ENCODE measurements around the gene TMEM171.

TMEM171 gene

DNA sequence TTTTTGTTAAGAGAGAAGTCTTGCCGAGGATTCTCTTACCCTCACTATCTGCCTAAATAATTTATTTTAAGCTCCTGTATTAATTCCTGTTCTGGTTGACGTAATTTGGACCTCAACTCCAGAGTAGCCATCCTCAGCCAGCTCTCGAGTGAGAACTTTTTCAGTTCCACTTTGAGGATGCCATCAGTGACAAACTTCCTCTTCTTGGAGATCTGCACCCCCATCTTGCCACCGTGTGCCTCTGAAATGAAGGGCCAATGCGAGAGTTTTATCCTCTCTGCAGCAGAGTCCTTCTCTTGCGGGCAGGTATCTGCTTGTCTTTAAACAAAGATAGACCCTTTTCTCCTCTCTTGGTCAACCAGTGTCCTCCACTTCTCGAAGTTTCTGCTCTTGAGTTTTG is 33.1 kb downstream of the TMEM171 start:
- no peak for DNase-seq

DNA sequence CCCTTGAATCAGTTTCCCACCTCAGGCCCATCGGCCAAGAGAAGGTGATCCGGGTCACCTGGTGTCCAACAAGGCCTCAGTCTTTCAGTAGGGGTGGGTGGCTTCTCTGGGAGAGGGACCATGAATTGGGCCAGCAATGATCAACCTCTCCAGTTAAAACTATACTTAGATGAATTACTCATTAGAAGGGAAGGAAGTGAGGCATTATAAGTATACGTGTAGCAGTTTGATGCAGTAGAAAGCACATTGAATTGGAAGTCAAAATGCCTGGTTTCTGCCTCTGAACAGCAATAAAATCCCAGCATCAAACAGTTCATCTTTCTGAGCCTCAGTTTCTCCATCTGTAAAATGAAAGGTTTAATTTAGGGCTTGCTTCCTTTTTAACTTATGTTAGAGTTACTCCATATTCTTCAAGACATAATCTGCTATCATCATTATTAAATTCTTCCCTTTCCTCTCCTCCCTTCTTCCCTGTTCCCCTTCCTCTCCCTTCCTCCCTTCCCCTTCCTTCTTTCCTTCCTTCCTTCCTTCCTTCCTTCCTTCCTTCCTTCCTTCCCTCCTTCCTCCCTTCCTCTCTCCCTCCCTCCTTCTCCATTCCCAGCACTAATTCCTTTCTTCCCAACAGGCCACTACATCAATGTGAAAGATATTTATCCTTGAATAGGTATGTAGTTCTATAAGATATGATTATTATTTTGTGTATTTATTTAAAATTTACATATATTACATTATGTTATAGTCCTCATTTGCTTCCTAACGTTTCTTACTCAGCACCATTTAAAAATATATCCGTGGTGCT is 34.0 kb downstream of the TMEM171 start:
- DNase-seq, result no peak

DNA sequence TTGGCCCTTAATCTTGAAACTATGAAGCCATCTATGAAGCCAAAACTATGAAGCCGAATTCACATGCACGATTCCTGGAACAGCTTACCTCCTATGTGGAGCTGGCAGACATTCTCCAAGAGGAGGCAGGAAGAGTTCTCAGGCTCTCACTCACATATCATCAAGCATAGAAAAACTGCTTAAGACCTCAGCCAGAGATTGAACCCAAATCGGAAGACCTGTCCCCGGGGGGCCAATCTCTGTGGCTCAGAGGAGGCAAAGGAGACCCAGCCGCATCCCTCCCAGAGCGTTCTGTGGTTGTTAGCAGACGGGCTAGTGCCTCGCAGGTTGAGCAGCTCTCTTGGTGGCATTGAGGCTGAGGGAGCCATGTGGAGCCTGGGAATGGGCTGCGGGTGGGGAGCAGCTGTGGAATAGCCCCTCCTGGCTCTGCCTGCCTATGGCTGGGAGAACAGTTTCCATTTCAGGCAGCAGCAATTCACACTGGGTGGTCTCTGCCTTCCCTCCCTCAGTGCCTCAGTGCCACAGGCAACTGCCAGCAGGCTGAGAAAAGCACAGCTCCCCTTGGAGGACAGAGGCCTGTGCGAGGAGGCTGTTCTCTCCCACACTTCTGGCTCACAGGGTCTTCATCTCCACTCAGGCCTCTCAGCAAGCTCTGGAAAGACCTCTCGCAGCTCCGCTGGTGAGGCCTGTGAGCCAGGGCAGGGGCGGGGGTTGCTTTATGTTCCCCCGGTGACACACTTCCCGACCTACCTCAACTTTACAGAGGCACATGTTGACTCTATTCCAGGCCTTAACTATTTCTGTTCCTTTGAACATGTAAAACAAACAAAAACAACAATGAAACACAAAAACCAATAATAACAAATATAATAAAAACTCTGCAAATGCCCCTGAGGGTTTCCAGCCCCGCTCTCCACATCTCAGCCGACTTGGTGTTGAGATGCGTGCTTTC is 35.2 kb downstream of the TMEM171 start:
- no peak for DNase-seq

DNA sequence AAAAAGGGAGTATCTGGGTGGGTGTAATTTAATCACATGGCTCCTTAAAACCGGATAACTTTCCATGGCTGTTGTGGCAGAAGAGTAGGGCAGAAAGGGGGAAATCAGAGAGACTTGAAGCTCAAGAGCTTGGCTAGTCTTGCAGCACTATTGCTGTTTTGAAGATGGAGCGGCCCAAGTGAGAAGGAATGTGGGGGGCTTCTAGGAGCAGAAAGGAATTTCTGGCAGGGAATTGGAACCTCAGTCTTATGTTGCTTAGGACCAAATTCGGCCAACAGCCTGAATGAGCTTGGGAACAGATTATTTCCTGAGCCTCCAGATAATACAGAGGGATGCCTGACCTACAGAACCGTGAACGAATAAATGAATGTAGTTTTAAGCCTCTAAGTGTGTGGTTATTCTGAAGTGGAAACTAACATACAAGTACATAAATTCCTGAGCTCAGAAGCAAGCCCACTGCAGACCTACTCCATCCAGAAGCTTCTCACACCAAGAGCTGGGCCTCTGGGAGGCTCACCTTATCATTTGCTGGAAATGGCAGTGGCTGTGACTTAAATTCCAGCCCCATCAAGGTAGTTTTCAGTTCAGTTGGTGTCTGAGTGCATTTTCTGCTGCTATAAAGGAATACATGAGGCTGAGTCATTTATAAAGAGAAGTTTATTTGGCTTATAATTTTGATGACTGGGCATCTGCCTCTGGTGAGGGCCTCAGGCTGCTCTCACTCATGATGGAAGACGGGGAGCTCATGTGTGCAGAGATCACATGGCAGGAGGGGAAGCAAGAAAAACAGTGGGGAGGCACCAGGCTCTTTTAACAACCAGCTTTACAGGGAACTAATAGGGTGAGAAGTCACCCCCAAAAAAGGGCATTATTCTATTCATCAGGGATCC is 37.3 kb downstream of the TMEM171 start:
- no peak for DNase-seq

DNA sequence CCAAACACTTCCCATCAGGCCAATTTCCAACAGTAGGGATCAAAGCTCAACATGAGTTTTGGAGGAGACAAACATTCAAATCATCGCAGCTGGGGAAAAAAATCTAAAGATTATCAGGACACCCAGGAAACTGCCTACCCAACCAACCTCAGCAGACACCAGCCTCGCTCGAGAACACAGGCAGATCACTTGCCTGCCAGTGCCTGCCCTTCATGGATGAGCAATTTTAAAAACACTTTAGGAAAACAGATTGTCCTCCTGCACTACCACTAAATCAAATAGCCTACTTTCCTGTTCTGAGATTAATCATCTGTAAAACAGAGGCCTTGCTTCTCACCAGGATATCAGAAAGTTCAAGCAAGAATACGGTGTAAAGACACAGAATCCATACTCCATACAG is 37.9 kb downstream of the TMEM171 start:
- no peak for DNase-seq

DNA sequence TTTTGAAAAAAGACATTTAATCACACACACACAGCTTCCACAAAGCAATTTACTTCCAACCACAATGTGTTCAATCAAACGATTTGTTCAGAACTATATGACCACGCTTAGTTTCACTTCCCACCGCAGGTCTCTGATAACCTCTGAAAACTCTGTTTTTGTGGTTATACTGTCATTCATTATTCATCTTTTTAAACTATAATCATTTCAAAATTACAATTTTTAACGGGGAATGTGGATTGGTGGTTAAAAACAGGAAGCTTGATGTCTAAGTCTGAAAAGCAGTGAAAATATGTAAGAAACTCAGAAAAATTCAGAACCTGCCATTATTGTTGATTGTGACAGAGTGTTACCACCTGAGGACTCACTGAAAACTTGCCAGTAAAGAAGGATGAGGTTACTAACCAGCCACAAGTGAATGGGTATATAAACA is 39.9 kb downstream of the TMEM171 start:
- DNase-seq, result peak; percentile 82

DNA sequence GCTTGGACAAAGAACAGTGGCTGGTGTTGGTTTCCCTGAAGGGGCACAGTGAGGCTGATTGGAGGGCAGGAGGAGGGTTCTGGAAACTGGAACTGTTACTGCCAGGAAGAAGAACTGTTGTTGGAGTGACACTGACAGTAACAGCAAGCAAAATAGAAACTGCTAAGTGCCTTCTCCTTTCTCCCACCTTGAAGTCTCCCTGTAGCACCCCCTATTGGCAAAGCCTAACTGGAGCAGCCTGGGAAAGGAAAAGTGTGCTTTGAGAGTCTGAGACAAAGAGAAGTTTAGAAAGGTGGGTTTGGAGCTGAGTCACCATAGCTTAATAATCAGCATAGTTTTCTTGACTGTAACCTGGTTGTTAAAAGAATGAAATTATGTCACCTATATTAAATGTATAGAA is 50.1 kb downstream of the TMEM171 start:
- peak; percentile 11 for DNase-seq

DNA sequence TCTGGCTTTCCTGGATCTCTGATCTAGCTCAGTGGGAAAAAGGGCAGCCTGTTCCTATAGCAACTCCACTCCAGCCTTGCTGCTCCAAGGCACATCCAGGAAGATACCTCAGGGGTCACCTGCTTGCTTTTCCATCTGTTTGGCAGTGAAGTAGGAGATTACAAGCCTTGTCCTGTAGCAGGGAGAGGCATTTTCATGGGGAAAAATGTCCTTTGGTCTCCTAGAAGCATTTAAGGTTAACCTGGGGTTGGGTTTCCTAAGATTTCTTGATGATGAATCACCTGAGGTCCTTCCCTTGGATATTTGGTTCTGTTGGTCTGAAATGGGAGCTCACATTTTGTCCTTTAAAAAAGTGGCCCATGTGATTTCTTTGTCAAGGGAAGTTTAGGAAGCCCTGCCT is 51.1 kb downstream of the TMEM171 start:
- no peak for DNase-seq

DNA sequence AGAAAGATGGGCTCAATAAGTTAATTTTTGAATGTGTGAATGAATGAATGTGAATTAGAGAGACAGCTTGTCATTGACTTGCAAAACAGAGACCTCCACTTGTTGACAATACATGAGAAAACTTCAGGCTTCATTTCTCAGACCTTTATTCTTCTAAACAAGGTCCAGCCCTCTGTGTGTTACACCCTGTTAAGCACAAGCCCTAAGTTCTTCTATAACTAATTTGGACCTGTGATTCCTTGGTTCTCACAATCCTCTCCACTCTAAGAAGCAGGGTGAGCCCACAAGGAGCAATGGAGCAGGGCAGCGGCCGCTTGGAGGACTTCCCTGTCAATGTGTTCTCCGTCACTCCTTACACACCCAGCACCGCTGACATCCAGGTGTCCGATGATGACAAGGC is 52.6 kb downstream of the TMEM171 start, which contains the start of gene TMEM174:
Gene TMEM174 (plus strand): TSS at position 243 of the 400 bp plus-strand sequence. CDS start 51 bp downstream, at position 294.
- no peak for DNase-seq

DNA sequence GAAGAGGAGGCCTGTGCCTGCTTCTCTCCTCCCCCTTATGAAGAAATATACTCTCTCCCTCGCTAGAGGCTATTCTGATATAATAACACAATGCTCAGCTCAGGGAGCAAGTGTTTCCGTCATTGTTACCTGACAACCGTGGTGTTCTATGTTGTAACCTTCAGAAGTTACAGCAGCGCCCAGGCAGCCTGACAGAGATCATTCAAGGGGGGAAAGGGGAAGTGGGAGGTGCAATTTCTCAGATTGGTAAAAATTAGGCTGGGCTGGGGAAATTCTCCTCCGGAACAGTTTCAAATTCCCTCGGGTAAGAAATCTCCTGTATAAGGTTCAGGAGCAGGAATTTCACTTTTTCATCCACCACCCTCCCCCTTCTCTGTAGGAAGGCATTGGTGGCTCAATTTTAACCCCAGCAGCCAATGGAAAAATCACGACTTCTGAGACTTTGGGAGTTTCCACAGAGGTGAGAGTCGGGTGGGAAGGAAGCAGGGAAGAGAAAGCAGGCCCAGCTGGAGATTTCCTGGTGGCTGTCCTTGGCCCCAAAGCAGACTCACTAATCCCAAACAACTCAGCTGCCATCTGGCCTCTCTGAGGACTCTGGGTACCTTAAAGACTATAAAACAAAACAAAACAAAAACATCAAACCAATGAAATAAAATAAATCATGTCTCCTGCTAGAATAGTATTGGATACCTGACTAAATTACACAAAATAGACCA is 53.9 kb downstream of the TMEM171 start:
- no peak for DNase-seq

DNA sequence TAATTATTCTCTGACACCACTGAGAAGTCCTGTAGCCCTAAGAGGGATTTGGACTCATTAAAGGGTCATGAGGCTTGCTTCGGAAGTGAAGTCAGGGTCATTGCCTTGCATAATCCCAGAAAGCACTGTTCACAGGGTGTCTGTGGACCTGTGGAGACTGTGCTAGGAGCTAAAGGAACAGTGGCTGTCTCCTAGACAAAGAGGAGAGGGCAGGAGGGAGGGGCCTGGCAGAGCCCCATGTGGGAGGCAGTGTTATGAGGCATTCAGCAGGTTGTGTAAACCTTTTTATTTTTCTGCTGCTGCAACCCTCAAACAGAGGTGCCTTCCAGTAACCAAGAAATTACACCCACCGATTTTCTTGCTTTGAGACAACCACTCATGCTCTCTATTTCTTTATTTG is 55.9 kb downstream of the TMEM171 start:
- DNase-seq, result no peak

DNA sequence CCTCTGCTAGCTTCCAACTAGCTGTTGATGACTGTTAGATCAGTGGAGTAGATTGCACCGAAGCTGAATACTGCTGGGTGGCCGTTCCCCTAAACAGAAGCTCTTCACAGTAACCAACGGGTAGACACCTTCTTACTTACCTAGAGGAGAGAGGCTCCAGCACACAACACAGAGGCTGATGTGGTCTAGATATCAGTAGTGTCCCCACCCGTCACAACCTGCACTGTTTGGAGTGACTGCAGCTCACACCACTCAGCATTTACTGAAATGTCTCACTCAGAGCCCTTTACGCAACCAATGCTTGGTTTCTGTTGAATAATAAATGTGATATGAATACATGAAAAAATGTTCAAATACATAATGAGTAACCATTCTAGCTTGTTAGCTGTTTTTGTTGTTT is 57.9 kb downstream of the TMEM171 start:
- DNase-seq, result no peak

DNA sequence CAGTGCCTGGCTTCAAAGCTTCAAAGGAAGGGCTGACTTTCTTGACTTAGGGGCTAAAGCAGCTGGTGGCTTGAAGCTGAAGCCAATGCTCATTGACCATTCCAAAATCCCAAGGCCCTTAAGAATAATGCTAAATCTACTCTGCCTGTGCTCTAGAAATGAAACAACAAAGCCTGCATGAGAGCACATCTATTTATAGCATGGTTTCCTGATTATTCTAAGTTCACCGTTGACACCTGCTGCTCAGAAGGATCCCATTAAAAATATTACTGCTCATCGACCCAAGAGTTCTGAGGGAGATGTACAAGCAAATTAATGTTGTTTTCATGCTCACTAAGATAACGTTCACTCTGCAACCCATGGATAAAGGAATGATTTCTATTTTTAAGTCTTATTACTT is 59.4 kb downstream of the TMEM171 start:
- DNase-seq, result no peak

DNA sequence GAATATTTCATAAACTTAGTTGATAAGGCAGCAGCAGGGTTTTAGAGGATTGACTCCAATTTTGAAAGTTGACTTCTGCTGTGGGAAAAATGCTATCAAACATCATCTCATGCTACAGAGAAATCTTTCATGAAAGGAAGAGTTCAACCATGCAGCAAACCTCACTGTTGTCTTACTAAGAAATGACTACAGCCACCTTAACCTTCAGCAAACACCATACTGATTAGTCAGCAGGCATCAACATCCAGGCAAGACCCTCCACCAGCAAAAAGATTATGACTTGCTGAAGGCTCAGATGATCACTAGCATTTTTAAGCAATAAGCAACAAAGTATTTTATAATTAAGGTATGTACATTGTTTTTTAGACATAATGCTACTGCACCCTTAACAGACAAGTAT is 60.2 kb downstream of the TMEM171 start:
- no peak for DNase-seq

All from stimulated activated CD4-positive, alpha-beta T cell treated with anti-CD3 and anti-CD28 coated beads, Interleukin-4, amount 100 ng/mL, for 24 hours (primary cell).